Measurements from ENCODE around the gene EVC.
"Not testable (repeated sequence)": the region's sequence is repeated elsewhere in the genome, so short reads cannot be mapped to it uniquely, and the experiment has no call there.

The EVC gene

GRCh38 chr4:5843573-5844530, 132.9 kb downstream of the EVC start:
- H3K36me3 Mint-ChIP-seq = no peaks in the 10 kb centered on the region
- ATAC-seq (ENCODE audit: low read depth) = no peak
- H3K27me3 Mint-ChIP-seq = peaks cover 4% of the 10 kb centered on the region
- no peak overlapping the region for H3K27ac Mint-ChIP-seq
- peaks cover 2% of the 10 kb centered on the region for H3K9me3 Mint-ChIP-seq
- H3K4me3 Mint-ChIP-seq = no peak overlapping the region
- DNase-seq (ENCODE audit: low spot score in 2 of 2) = no peak
- no peaks in the 10 kb centered on the region for H3K4me1 Mint-ChIP-seq

GRCh38 chr4:5845035-5845905, 134.3 kb downstream of the EVC start:
- DNase-seq (ENCODE audit: low spot score in 2 of 2) = no peak
- Mint-ChIP-seq H3K4me1 (no peaks in the 10 kb centered on the region), H3K4me3 (no peak overlapping the region), H3K27ac (no peak overlapping the region), H3K9me3 (peaks cover 2% of the 10 kb centered on the region), H3K36me3 (no peaks in the 10 kb centered on the region), H3K27me3 (peaks cover 4% of the 10 kb centered on the region)
- no peak for ATAC-seq (ENCODE audit: low read depth)

GRCh38 chr4:5851637-5852301, 140.8 kb downstream of the EVC start:
- no peak overlapping the region for H3K4me3 Mint-ChIP-seq
- H3K27ac Mint-ChIP-seq = no peak overlapping the region
- H3K36me3 Mint-ChIP-seq = no peaks in the 10 kb centered on the region
- H3K27me3 Mint-ChIP-seq = peaks cover 7% of the 10 kb centered on the region
- ATAC-seq (ENCODE audit: low read depth) = no peak
- no peaks in the 10 kb centered on the region for H3K4me1 Mint-ChIP-seq
- DNase-seq (ENCODE audit: low spot score in 2 of 2) = no peak
- H3K9me3 Mint-ChIP-seq = no peaks in the 10 kb centered on the region

GRCh38 chr4:5852523-5853202, 141.7 kb downstream of the EVC start:
- Mint-ChIP-seq H3K4me1 (no peaks in the 10 kb centered on the region), H3K9me3 (no peaks in the 10 kb centered on the region), H3K27ac (no peak overlapping the region), H3K4me3 (no peak overlapping the region), H3K27me3 (peaks cover 7% of the 10 kb centered on the region), H3K36me3 (no peaks in the 10 kb centered on the region)
- DNase-seq (ENCODE audit: low spot score in 2 of 2) = no peak
- ATAC-seq (ENCODE audit: low read depth) = no peak

GRCh38 chr4:5854929-5855328, 143.9 kb downstream of the EVC start:
- no peaks in the 10 kb centered on the region for H3K9me3 Mint-ChIP-seq
- no peak for ATAC-seq (ENCODE audit: low read depth)
- H3K36me3 Mint-ChIP-seq = no peaks in the 10 kb centered on the region
- H3K27me3 Mint-ChIP-seq = peaks cover 5% of the 10 kb centered on the region
- H3K27ac Mint-ChIP-seq = no peak overlapping the region
- H3K4me1 Mint-ChIP-seq = no peaks in the 10 kb centered on the region
- no peak for DNase-seq (ENCODE audit: low spot score in 2 of 2)
- H3K4me3 Mint-ChIP-seq = no peak overlapping the region

- H3K27ac Mint-ChIP-seq; ATAC-seq (ENCODE audit: low read depth); H3K36me3 Mint-ChIP-seq; DNase-seq (ENCODE audit: low spot score in 2 of 2); H3K4me3 Mint-ChIP-seq; H3K4me1 Mint-ChIP-seq; H3K27me3 Mint-ChIP-seq; H3K9me3 Mint-ChIP-seq: not testable (repeated sequence)
Measured at GRCh38 chr4:5856362-5856761, 145.4 kb downstream of the EVC start.

- Mint-ChIP-seq H3K9me3 (no peaks in the 10 kb centered on the region), H3K4me1 (no peaks in the 10 kb centered on the region), H3K36me3 (no peaks in the 10 kb centered on the region), H3K27ac (no peak overlapping the region), H3K27me3 (peaks cover 2% of the 10 kb centered on the region), H3K4me3 (no peak overlapping the region)
- no peak for DNase-seq (ENCODE audit: low spot score in 2 of 2)
- no peak for ATAC-seq (ENCODE audit: low read depth)
Measured at GRCh38 chr4:5857199-5857598, 146.2 kb downstream of the EVC start.

GRCh38 chr4:5858020-5858769, 147.2 kb downstream of the EVC start:
- Mint-ChIP-seq H3K4me3 (no peak overlapping the region), H3K36me3 (no peaks in the 10 kb centered on the region), H3K27ac (no peak overlapping the region), H3K27me3 (peaks cover 4% of the 10 kb centered on the region), H3K9me3 (no peaks in the 10 kb centered on the region), H3K4me1 (no peaks in the 10 kb centered on the region)
- ATAC-seq (ENCODE audit: low read depth) (no peak), DNase-seq (ENCODE audit: low spot score in 2 of 2) (no peak)

- ATAC-seq (ENCODE audit: low read depth) = no peak
- Mint-ChIP-seq H3K27ac (no peak overlapping the region), H3K27me3 (peaks cover 4% of the 10 kb centered on the region), H3K4me1 (no peaks in the 10 kb centered on the region), H3K36me3 (no peaks in the 10 kb centered on the region), H3K9me3 (no peaks in the 10 kb centered on the region), H3K4me3 (no peak overlapping the region)
- no peak for DNase-seq (ENCODE audit: low spot score in 2 of 2)
Measured at GRCh38 chr4:5863461-5864113, 152.6 kb downstream of the EVC start.
